Raji (cell line): ENCODE data around the gene TACC3.

Experiments
- POLR2A ChIP-seq: IDR thresholded peaks from 2 replicates; pipeline ENCODE4 v1.6.1; 2011; ENCODE audit warnings: low read depth, low read length, control low read depth; ENCODE audit not compliant: insufficient read depth

The TACC3 gene

GRCh38 chr4:1746265-1746691 is 25.0 kb downstream of the TACC3 start:
- TF ChIP-seq POLR2A, result no peak

- no peak for TF ChIP-seq POLR2A
Observed at GRCh38 chr4:1746919-1747602, 25.7 kb downstream of the TACC3 start.

- no peak for TF ChIP-seq POLR2A
Observed at GRCh38 chr4:1747603-1747967, 26.3 kb downstream of the TACC3 start.

GRCh38 chr4:1748465-1748995 is 27.2 kb downstream of the TACC3 start:
- no peak for TF ChIP-seq POLR2A

GRCh38 chr4:1749370-1749769 is 28.0 kb downstream of the TACC3 start:
- TF ChIP-seq POLR2A, result no peak

GRCh38 chr4:1749826-1750225 is 28.5 kb downstream of the TACC3 start:
- TF ChIP-seq POLR2A, result no peak

- no peak for TF ChIP-seq POLR2A
Observed at GRCh38 chr4:1750381-1751154, 29.2 kb downstream of the TACC3 start.

GRCh38 chr4:1751155-1751918 is 30.0 kb downstream of the TACC3 start:
- no peak for TF ChIP-seq POLR2A

- no peak for TF ChIP-seq POLR2A
Observed at GRCh38 chr4:1751919-1752283, 30.6 kb downstream of the TACC3 start.

GRCh38 chr4:1752284-1753041 is 31.1 kb downstream of the TACC3 start:
- TF ChIP-seq POLR2A, result no peak

GRCh38 chr4:1753294-1753696 is 32.0 kb downstream of the TACC3 start:
- no peak for TF ChIP-seq POLR2A

- no peak for TF ChIP-seq POLR2A
Observed at GRCh38 chr4:1753697-1754311, 32.5 kb downstream of the TACC3 start.

GRCh38 chr4:1754336-1754735 is 33.0 kb downstream of the TACC3 start:
- TF ChIP-seq POLR2A, result no peak

- no peak for TF ChIP-seq POLR2A
Observed at GRCh38 chr4:1755297-1755696, 34.0 kb downstream of the TACC3 start.

GRCh38 chr4:1756079-1756478 is 34.8 kb downstream of the TACC3 start:
- no peak for TF ChIP-seq POLR2A
